Body of pancreas (tissue), 4 donors: ENCODE data around the gene NAMPT. TPM values are rescaled to one million over a fixed set of nuclear protein-coding genes. Genes with fewer than 3 reads are reported as not detected.

Source experiments
- ATAC-seq: fragments of 150-250 bp; one replicate; pipeline ENCODE4 v1.9.1; 2016
- DNase-seq, 4 donors: peaks; one replicate each; pipeline ENCODE4 v3.0.0-alpha.2; 2019
- H3K27ac ChIP-seq, 4 donors: fragments of 200-600 bp; sonication (generic); 1 replicate in 3 of 4; 2 replicates in 1 of 4; pipeline versions ENCODE4 v1.5.1 to v1.6.1; 2016 to 2019; ENCODE audit warnings: mild to moderate bottlenecking in 1 of 4, mixed read lengths in 1 of 4, moderate library complexity in 1 of 4
- H3K27me3 ChIP-seq, 2 donors: fragments of 200-600 bp; sonication (generic); one replicate each; pipeline ENCODE4 v1.6.0; 2016; ENCODE audit warnings: mild to moderate bottlenecking in 1 of 2
- H3K36me3 ChIP-seq, 2 donors: fragments of 200-600 bp; sonication (generic); replicated peaks in 1 of 2; 2 replicates each; pipeline ENCODE4 v1.5.1; 2016; ENCODE audit warnings: low read depth in 2 of 2; ENCODE audit not compliant: insufficient read depth in 1 of 2
- H3K4me1 ChIP-seq: fragments of 200-600 bp; sonication (generic); one replicate; pipeline ENCODE4 v1.6.0; 2016
- H3K4me3 ChIP-seq, 2 donors: fragments of 200-600 bp; sonication (generic); 1 replicate in 1 of 2; 2 replicates in 1 of 2; pipeline ENCODE4 v1.5.1; 2016 to 2019
- H3K9me3 ChIP-seq, 3 donors: fragments of 200-600 bp; sonication (generic); 1 replicate in 2 of 3; 2 replicates in 1 of 3; pipeline ENCODE4 v1.5.1; 2016
- CTCF ChIP-seq, 7 experiments: fragments of 450-650 bp in 4 of 7; fragments of 200-600 bp in 3 of 7; sonication (generic) in 3 of 7; IDR thresholded peaks; one replicate each; pipeline ENCODE4 v1.5.1; 2016 to 2019; ENCODE audit warnings: antibody characterized with exemption in 7 of 7
- POLR2A ChIP-seq, 3 donors: fragments of 450-650 bp; IDR thresholded peaks; one replicate each; pipeline ENCODE4 v1.6.1; 2016; ENCODE audit warnings: antibody characterized with exemption in 3 of 3, mild to moderate bottlenecking in 2 of 3
- WGBS, 2 donors: methylation state at CpG; one replicate each; pipeline ENCODE4 v1.1.5; 2017; 5-methylcytosine and 5-hydroxymethylcytosine counted together
- intact Hi-C: fragments of 100-400 bp; cut with DNase I; formaldehyde crosslinking; loops from one replicate; pipeline ENCODE4 v1.15.1; 2023
- total RNA-seq, 2 donors: library from RNA; depleted of rRNA; stranded (reverse); fragments of >200 nt; gene quantifications; one replicate each; pipeline ENCODE4 v1.1.0, GENCODE V29; 2016

The NAMPT gene
- total RNA-seq, 2 donors from 2014 or later: 56.0 to 78.9 TPM

GRCh38 chr7:106282390-106282789 is 2.4 kb downstream of the NAMPT start:
- ATAC-seq: no peak

GRCh38 chr7:106281585-106282318 is 3.0 kb downstream of the NAMPT start:
- no peaks in the 10 kb centered on the region for H3K27me3 ChIP-seq
- TF ChIP-seq POLR2A (IDR thresholded peaks at IDR 0.05) (no peak), CTCF (IDR thresholded peaks at IDR 0.05) (no peak)
- intact Hi-C loops: no loop called here
- 79 to 86% methylated on average over 5 of the region's 5 CpGs for WGBS, 2 donors
- ATAC-seq (no peak), DNase-seq (no peak)
- no peaks in the 10 kb centered on the region for H3K9me3 ChIP-seq
- no peaks in the 10 kb centered on the region for H3K36me3 ChIP-seq
- peaks cover 39% of the 10 kb centered on the region for H3K4me1 ChIP-seq
- H3K27ac ChIP-seq: peak overlapping the region in 1 of 4 donors; percentile 92
- peak overlapping the region in 1 of 2 donors; percentile 6 for H3K4me3 ChIP-seq

More at GRCh38 chr7:106282390-106282789, 2.4 kb downstream of the NAMPT start:
- Histone ChIP-seq H3K36me3 (no peaks in the 10 kb centered on the region), H3K27me3 (no peaks in the 10 kb centered on the region), H3K4me3 (peak overlapping the region in 1 of 2 donors; percentile 6), H3K9me3 (no peaks in the 10 kb centered on the region), H3K4me1 (peaks cover 39% of the 10 kb centered on the region), H3K27ac (peak overlapping the region in 2 of 4 donors; percentile 92 to 97)
- intact Hi-C loops: no loop called here
- 63 to 78% methylated on average over 6 of the region's 6 CpGs for WGBS, 2 donors
- TF ChIP-seq POLR2A (IDR thresholded peaks at IDR 0.05): no peak
- no peak for TF ChIP-seq CTCF (IDR thresholded peaks at IDR 0.05)
- no peak for DNase-seq

- H3K9me3 ChIP-seq: no peaks in the 10 kb centered on the region
- DNase-seq: no peak
- intact Hi-C loops: no loop called here
- no peaks in the 10 kb centered on the region for H3K27me3 ChIP-seq
- H3K27ac ChIP-seq: peak overlapping the region in 1 of 4 donors; percentile 92
- peaks cover 36% of the 10 kb centered on the region for H3K4me1 ChIP-seq
- H3K4me3 ChIP-seq: no peak overlapping the region
- TF ChIP-seq CTCF (IDR thresholded peaks at IDR 0.05): no peak
- no peak for TF ChIP-seq POLR2A (IDR thresholded peaks at IDR 0.05)
- H3K36me3 ChIP-seq: no peaks in the 10 kb centered on the region
- ATAC-seq: no peak
Observed at GRCh38 chr7:106281127-106281526, 3.7 kb downstream of the NAMPT start.

GRCh38 chr7:106279425-106280197 is 5.2 kb downstream of the NAMPT start:
- intact Hi-C loops: no loop called here
- TF ChIP-seq POLR2A (IDR thresholded peaks at IDR 0.05): no peak
- TF ChIP-seq CTCF (IDR thresholded peaks at IDR 0.05): no peak
- WGBS, 2 donors: 81 to 97% methylated on average over 2 of the region's 2 CpGs
- Histone ChIP-seq H3K4me3 (no peak overlapping the region), H3K27me3 (no peaks in the 10 kb centered on the region), H3K9me3 (no peaks in the 10 kb centered on the region), H3K36me3 (no peaks in the 10 kb centered on the region), H3K4me1 (peaks cover 30% of the 10 kb centered on the region), H3K27ac (no peak overlapping the region)
- ATAC-seq (no peak), DNase-seq (no peak)
